OCI-M2 (cell line): ENCODE data around the gene ZFPM1.
"Not testable (repeated sequence)": the region's sequence is repeated elsewhere in the genome, so short reads cannot be mapped to it uniquely, and the experiment has no call there.

Experiments used
- DNase-seq: peaks from one replicate; lab custom pipeline; 2025; ENCODE audit not compliant: unreplicated experiment; lab: John Stamatoyannopoulos, UW

Gene ZFPM1

DNA sequence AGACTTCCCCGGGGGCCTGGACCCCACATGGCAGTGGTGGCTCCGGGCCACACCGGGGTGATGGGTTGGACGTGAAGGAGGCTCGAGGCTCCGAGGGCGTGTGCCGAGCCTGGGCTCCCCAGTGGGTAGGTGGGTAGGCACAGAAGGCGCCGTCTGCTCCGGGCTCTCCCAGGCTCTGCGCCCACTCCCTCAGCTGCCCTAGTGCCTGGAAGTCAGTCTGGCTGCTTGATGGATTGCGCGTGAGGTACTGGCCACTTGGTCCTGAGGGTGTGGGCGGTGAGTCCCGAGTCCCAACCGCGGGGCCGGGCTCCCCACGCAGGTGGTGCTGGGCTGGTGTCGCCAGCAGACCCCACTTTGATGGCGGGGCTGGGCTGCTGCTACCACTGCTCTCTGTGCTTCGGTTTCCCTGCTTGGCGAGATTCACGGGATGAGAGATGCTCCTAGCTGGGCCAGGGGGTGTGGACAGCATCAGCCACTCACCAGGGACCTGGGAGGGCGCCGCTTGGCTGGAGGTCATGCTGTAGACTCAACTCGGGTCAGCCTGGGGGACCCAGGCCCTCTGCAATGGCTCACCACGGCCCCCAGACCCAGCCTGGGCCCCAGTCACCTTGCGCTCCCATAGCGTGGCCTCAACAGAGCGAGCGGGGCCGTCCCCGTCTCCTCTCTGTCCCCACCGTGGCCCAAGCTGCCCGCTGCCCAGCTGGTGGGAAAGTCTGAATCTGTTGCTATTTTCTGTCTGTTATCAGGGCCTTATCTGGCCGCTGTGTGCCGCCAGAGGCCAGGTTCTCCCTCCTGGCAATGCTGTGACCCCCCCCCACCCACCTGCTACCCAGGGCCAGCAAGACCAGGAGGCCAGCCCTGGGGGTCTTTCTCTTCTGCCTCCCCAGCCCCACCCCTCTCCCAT is 26.1 kb downstream of the ZFPM1 start:
- no peak for DNase-seq

- DNase-seq, result no peak
Measured at GRCh38 chr16:88479793-88480760, 27.0 kb downstream of the ZFPM1 start.

DNA sequence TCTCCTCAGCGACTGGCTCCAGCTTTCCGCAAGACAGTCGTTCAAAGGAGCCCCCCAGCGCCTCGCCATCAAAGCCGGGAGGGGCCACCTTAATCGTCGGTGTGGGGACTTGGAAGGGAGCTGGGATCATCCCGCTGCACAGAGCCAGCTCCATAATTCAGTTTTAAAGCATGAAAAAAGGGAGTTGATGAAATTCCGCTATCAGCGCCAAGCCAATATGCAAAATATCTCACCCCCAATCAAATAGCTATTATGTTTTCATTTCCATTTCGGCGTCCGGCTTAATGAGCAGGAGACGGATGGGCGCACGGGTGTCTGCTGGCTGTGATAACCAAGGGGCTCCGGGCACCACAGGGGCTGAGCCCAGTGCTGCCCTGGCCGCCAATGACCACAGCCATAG is 27.7 kb downstream of the ZFPM1 start:
- DNase-seq, result no peak

DNA sequence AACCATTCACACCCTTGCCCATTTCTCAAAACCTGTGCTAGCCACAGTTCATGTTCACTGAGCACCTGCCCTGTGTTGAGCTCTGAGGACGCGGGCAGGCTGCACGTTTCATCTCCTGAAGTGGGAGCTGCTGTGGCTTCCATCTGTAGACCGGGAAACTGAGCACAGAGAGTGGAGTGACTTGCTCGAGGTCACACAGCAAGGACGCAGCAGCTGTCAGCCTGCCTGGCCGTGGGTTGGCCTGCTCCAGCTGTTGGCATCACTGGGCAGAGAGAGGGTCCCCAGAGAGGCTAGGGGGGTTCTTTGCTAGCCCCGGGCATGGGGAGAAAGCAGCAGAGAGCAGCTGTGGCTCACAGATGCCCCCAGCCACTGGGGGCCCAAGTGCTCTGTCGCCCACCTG is 28.8 kb downstream of the ZFPM1 start:
- no peak for DNase-seq

- DNase-seq, result no peak
Measured at GRCh38 chr16:88482630-88483391, 29.7 kb downstream of the ZFPM1 start.

DNA sequence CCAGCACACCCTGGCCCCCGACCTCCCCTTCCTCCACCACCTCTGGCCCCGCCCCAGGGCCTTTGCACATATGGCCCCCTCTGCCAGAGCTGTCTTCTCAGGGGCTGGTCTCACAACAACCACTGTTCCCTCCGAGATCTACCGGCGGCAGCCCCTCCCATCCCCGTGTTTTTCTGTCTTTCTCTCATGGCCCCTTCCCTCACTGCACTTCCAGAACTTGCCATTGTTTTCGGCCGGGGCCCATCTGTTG is 30.2 kb downstream of the ZFPM1 start:
- no peak for DNase-seq

DNA sequence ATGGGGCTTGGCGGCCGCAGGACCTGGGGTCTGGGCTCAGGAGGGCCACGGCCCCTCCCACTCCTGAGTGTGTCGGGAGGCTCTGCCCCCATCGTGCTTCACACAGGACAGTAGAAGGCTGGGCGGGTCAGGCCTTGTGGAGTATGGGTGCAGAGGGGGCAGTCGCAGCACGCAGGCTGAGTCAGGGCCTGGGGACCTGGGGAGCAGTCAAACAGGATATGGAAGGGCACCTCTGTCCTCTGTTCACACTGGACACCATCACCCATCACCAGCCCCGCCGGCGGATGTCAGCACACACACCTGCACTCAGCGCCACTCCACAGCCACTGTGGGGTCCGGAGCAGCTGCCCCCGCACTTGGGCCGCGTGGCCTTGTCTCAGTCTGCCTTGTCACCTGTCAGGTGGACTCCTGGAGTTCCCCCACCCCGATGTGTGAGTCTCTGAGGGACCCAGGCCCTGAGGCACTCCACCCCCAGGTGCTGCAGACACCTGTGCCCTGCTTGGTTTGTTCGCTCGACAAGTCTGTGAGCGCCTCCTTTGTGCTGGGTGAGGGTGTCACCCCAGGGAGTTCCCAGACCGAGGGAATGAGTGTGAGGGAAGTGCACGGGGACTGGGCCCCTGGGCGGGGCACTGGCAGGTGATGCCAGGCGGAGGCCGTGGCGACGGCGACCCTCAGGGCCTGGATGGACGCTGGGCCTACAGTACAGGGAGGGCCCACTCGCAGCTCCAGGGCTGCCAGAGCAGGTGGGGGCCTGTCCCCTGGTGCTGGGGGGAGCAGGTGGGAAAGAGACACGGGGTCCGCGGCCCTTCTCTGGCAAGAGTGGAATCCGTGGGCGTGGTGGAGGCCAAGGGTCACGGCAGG is 31.7 kb downstream of the ZFPM1 start:
- no peak for DNase-seq

DNA sequence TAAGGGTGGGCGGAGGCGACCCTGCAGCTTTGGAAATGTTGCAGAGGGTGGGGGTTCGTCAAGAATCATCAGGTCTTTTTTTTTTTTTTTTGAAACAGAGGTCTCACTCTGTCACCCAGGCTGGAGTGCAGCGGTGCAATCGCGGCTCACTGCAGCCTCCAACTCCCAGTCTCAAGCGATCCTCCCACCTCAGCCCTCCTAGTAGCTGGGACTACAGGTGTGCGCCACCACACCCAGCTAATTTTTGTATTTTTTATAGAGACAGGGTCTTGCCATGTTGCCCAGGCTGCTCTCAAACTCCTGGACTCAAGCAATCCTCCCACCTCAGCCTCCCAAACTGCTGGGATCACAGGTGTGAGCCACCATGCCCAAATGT is 32.3 kb downstream of the ZFPM1 start:
- not testable (repeated sequence) for DNase-seq

DNA sequence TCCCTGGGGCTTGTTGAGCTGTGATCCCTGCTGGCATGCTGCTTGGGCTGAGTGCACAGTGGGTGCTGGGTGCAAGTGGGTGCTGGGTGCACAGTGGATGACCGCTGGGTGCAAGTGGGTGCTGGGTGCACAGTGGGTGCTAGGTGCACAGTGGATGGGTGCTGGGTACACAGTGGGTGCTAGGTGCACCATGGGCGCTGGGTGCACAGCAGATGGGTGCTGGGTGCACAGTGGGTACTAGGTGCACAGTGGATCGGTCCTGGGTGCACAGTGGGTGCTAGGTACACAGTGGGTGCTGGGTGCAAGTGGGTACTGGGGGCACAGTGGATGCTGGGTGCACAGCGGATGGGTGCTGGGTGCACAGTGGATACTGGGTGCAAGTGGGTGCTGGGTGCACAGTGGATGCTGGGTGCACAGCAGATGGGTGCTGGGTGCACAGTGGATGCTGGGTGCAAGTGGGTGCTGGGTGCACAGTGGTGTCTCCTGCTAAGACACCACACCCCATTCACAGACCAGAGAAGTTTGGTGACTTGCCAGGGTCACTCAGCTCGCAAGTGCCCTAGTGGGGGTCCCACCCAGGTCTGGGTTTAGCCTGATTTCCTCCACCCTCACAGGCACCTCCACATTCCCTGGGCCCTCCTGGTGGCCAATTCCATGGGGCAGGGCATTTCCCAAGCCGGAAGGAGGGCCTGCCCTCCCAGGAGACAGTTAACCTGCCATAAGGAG is 33.5 kb downstream of the ZFPM1 start:
- DNase-seq, result no peak

- DNase-seq, result no peak
Measured at GRCh38 chr16:88487124-88487432, 34.0 kb downstream of the ZFPM1 start.

DNA sequence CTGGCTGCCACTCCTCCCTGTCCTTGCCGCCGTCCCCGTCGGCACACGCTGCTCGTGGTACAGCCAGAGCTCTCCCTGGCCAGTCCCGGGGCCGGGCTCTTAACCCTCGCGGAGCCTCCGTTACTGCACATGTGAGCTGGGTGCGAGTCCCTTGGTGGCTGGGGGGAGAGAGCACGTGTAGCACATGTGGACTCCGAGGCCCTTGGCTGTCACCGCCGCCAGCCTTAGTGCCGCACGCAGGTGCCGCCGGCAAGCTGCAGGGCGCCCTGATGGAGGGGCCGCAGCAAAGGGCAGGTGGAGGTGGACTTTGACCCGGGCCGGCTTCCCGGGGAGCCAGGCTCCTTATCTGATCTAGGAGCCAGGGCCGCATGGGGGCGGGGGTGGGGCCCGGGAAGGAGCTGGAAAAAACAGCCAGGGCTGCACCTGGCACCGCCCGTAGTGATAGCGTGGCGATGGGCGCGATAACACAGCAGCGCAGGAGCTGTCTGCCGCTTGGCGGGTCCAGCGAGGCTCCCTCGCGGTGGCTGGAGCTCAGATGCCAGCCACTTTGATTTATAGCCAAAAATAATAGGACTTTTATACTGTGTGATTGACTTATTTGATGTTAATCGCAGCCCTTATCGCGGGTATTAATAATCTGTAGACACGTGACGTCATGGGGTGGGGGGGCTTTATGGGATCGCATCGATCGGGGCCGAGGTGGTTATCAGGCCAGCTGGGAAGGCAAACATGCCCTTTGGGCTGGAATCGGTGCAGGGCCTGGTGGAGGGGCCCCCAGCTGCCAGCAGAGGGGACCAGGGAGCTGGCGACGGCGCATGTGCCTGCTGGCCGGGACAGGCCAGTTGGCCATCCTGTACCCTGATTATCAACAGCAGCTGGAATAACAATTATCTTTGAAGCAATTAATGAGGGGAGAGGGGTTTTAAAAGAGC is 35.1 kb downstream of the ZFPM1 start:
- no peak for DNase-seq

- no peak for DNase-seq
Measured at GRCh38 chr16:88489163-88489741, 36.2 kb downstream of the ZFPM1 start.

DNA sequence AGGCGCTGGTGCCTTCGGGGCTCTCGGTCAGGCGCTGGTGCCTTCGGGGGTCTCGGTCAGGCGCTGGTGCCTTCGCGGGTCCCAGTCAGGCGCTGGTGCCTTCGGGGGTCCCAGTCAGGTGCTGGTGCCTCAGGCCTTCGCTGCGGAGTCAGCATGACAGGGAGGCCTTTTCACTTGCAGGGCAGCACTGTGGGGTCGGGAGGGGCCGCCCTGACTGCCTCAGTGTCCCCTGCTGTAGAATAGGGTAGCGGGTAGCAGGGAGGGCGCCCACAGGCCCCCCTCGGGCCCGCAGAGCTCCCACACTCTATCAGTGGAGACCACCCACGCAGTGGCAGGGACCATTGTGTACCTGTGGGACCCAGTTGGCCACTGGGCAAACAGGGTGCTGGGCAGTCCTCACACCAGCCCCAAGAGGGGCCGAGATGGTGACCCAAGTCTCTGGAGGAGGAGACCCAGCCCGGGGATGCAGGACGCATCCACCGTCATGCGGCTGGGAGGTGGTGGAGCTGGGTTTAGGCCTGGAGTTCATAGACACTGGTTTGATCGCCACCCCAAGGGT is 38.0 kb downstream of the ZFPM1 start:
- DNase-seq, result no peak

- DNase-seq, result peak; percentile 54
Measured at GRCh38 chr16:88491560-88492310, 38.7 kb downstream of the ZFPM1 start.

- no peak for DNase-seq
Measured at GRCh38 chr16:88493879-88494278, 40.8 kb downstream of the ZFPM1 start.

DNA sequence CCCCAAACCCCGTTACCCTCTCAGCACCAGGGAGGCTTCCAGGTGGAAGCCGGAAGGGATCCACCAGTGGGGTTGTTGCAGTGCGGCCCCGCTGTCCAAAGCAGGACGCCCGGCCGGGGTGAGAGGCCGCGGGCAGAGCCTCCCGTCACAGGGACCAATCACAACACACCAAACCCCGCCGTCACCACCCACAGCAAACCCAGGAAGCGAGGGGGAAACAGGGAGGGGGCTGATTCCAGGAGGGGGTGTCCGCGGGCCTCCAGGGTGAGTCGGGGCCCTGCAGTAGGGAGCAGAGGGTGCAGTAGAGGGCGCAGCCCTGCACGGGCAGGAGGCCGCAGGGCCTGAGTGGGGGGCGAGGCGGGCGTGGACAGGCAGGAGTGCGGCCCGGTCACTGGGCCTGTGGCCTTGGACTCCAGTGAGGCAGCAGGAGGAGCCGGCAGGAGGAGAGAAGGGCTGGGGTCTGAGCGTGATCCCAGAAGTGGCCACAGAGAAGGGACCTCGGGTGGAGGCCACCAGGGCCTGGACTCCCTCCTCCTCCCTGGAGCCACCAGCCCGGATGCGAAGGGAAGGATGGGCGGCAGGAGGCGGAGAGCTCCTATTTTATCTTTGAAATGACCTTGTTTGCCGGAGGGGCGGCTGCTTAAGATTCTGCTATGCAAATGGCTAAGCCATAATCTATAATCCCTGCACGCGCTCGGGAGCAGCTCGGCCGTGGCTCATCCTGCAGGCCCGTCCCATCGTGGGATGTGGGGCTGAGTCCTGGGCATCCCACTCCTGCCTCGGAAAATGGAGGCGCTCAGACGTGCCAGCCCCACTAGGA is 41.5 kb downstream of the ZFPM1 start:
- no peak for DNase-seq
